CD4-positive, alpha-beta T cell (primary cell): ENCODE results near the gene BLOC1S5. TPM values are rescaled to one million over a fixed set of nuclear protein-coding genes. Genes with fewer than 3 reads are reported as not detected.

Source experiments
- ATAC-seq: fragments of 200-7000 bp; cut with Tn5 transposase; one replicate; pipeline ENCODE4 v1.10.0; 2022; ENCODE audit warnings: mild to moderate bottlenecking; ENCODE audit not compliant: poor library complexity
- CTCF ChIA-PET: fragments of 350-600 bp; sonication (Branson Sonifier 250); formaldehyde crosslinking; loops from one replicate; lab custom pipeline; 2021; ENCODE audit warnings: antibody characterized with exemption, inconsistent platforms; lab: Charles Lee
- POLR2A ChIA-PET: fragments of 350-600 bp; sonication (Branson Sonifier 250); formaldehyde crosslinking; loops from one replicate; lab custom pipeline; 2021; ENCODE audit warnings: antibody characterized with exemption, inconsistent platforms; lab: Charles Lee
- DNase-seq, 14 experiments: peaks; one replicate each; pipeline ENCODE4 v3.0.0-alpha.2; 2013 to 2020; ENCODE audit warnings: mixed read lengths in 2 of 14
- H3K27ac ChIP-seq, 2 donors: one replicate each; pipeline versions ENCODE4 v1.5.1 to v1.7.0; 2013; ENCODE audit warnings: low read length in 2 of 2, low read depth in 1 of 2, mild to moderate bottlenecking in 1 of 2
- H3K27me3 ChIP-seq, 2 experiments: 1 replicate in 1 of 2; 2 replicates in 1 of 2; pipeline versions ENCODE4 v1.6.1 to v1.7.0; 2013; ENCODE audit warnings: low read length in 2 of 2, control low read depth in 1 of 2, mild to moderate bottlenecking in 1 of 2, moderate library complexity in 1 of 2; ENCODE audit not compliant: insufficient read depth in 2 of 2, control insufficient read depth in 1 of 2
- H3K36me3 ChIP-seq: one replicate; pipeline ENCODE4 v1.6.1; 2013; ENCODE audit warnings: low read length, control low read depth; ENCODE audit not compliant: insufficient read depth
- H3K4me1 ChIP-seq: one replicate; pipeline ENCODE4 v1.6.1; 2013; ENCODE audit warnings: low read length, control low read depth; ENCODE audit not compliant: insufficient read depth
- H3K4me3 ChIP-seq: one replicate; pipeline ENCODE4 v1.5.1; 2013; ENCODE audit warnings: mild to moderate bottlenecking, low read length, moderate library complexity
- H3K9me3 ChIP-seq, 2 experiments: 1 replicate in 1 of 2; 2 replicates in 1 of 2; pipeline versions ENCODE4 v1.6.1 to v1.7.0; 2013; ENCODE audit warnings: low read length in 2 of 2, mild to moderate bottlenecking in 2 of 2, control low read depth in 1 of 2, moderate library complexity in 1 of 2; ENCODE audit not compliant: control insufficient read depth in 1 of 2, insufficient read depth in 1 of 2
- H3K27ac Mint-ChIP-seq: one replicate; pipeline ENCODE4 v1.8.0; 2020; ENCODE audit warnings: mixed read lengths
- H3K27me3 Mint-ChIP-seq: one replicate; pipeline ENCODE4 v1.8.0; 2021; ENCODE audit warnings: mixed read lengths
- H3K36me3 Mint-ChIP-seq: one replicate; pipeline ENCODE4 v1.8.0; 2021; ENCODE audit warnings: low read depth, mixed read lengths
- H3K4me1 Mint-ChIP-seq: one replicate; pipeline ENCODE4 v1.8.0; 2021; ENCODE audit warnings: low read depth, mixed read lengths
- H3K4me3 Mint-ChIP-seq: one replicate; pipeline ENCODE4 v1.8.0; 2020; ENCODE audit warnings: mild to moderate bottlenecking, mixed read lengths
- H3K9me3 Mint-ChIP-seq: one replicate; pipeline ENCODE4 v1.8.0; 2020; ENCODE audit warnings: mixed read lengths
- CTCF ChIP-seq: fragments of 200-600 bp; IDR thresholded peaks from one replicate; pipeline ENCODE4 v1.8.0; 2022; ENCODE audit warnings: antibody characterized with exemption, mild to moderate bottlenecking
- intact Hi-C, 2 experiments: fragments of 100-400 bp; cut with DNase I in 1 of 2; cut with micrococcal nuclease in 1 of 2; formaldehyde crosslinking; loops; one replicate each; pipeline versions ENCODE4 v1.15.1 to v1.9.0; 2023 to 2025; cut with DNase I, micrococcal nuclease
- total RNA-seq, 174 experiments: library from RNA in 2 of 174; stranded (reverse) in 2 of 174; gene quantifications; one replicate each; pipeline ENCODE4 v1.2.3 and lab custom pipeline; 2021 to 2026

BLOC1S5 gene
- total RNA-seq, 2 experiments from 2014 or later = 5.7 to 7.2 TPM

- Mint-ChIP-seq H3K27me3 (no peaks in the 10 kb centered on the region), H3K36me3 (no peaks in the 10 kb centered on the region), H3K27ac (no peak overlapping the region), H3K4me3 (no peak overlapping the region), H3K9me3 (no peaks in the 10 kb centered on the region), H3K4me1 (no peaks in the 10 kb centered on the region)
- Histone ChIP-seq H3K4me3 (no peak overlapping the region), H3K36me3 (no peaks in the 10 kb centered on the region), H3K9me3 (no peaks in the 10 kb centered on the region), H3K27me3 (no peaks in the 10 kb centered on the region), H3K27ac (no peak overlapping the region), H3K4me1 (no peaks in the 10 kb centered on the region)
- ATAC-seq (no peak), DNase-seq (no peak)
- ChIA-PET POLR2A (no interaction called here), CTCF (no interaction called here)
- intact Hi-C loops = no loop called here
- no peak for TF ChIP-seq CTCF
Measured at GRCh38 chr6:7998103-7998725, 66.0 kb downstream of the BLOC1S5 start.

- Mint-ChIP-seq H3K4me3 (no peak overlapping the region), H3K36me3 (no peaks in the 10 kb centered on the region), H3K4me1 (no peaks in the 10 kb centered on the region), H3K27me3 (no peaks in the 10 kb centered on the region), H3K9me3 (no peaks in the 10 kb centered on the region), H3K27ac (no peak overlapping the region)
- ChIA-PET POLR2A (no interaction called here), CTCF (no interaction called here)
- no peak for DNase-seq
- Histone ChIP-seq H3K9me3 (no peaks in the 10 kb centered on the region), H3K27me3 (no peaks in the 10 kb centered on the region), H3K36me3 (no peaks in the 10 kb centered on the region), H3K4me3 (no peak overlapping the region), H3K4me1 (no peaks in the 10 kb centered on the region), H3K27ac (no peak overlapping the region)
- intact Hi-C loops = no loop called here
- TF ChIP-seq CTCF = no peak
- no peak for ATAC-seq
Measured at GRCh38 chr6:7997286-7997685, 66.9 kb downstream of the BLOC1S5 start.

- Histone ChIP-seq H3K4me1 (no peaks in the 10 kb centered on the region), H3K36me3 (no peaks in the 10 kb centered on the region), H3K27ac (no peak overlapping the region), H3K27me3 (no peaks in the 10 kb centered on the region), H3K4me3 (no peak overlapping the region), H3K9me3 (no peaks in the 10 kb centered on the region)
- no peaks in the 10 kb centered on the region for H3K27me3 Mint-ChIP-seq
- no peak overlapping the region for H3K27ac Mint-ChIP-seq
- no peaks in the 10 kb centered on the region for H3K4me1 Mint-ChIP-seq
- no peaks in the 10 kb centered on the region for H3K9me3 Mint-ChIP-seq
- no peak for ATAC-seq
- ChIA-PET CTCF (no interaction called here), POLR2A (no interaction called here)
- H3K4me3 Mint-ChIP-seq = no peak overlapping the region
- no peak for TF ChIP-seq CTCF
- intact Hi-C loops = no loop called here
- DNase-seq = no peak
- no peaks in the 10 kb centered on the region for H3K36me3 Mint-ChIP-seq
Measured at GRCh38 chr6:7996538-7997111, 67.6 kb downstream of the BLOC1S5 start.
